Hematopoietic multipotent progenitor cell treated with erythropoietin and hydrocortisone succinate and interleukin-3 and kit ligand, for 6 days (in vitro differentiated cells): Measurements from ENCODE around the gene SVOP.
"Not testable (repeated sequence)": the region's sequence is repeated elsewhere in the genome, so short reads cannot be mapped to it uniquely, and the experiment has no call there.

ENCODE experiments used
- DNase-seq: peaks from one replicate; pipeline ENCODE4 v3.0.0-alpha.2; 2015

SVOP gene

DNA sequence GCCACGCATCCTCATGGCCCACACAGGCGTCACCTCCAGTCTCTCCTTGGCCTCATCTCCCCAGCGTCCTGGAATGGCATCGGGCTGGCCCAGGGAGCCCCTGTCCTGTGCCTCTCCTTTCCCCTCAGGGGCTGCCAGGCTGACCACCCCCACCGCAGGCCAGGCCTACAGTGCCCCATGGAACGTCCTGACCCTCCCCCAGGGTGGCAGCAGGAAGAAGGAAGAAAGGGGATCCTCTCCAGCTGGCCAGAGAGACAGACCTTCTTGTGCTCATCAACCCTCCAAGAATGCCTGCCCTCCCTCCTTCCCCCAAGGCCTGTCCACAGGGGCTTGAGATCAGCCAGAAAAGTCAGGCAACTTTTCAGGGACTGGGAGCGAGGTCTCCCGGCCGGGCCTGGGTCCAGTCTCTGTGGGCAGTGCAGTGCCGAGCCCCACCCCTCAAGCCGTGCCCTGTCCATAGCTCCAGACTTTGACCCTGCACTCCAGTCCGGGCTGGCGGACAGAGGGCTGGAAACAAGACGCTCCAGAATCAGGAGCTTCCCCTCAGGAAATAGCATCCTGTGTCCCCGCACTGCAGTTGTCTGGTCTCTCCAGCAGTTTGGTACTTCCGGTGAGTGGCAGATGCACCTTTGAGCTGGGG lies 141.1 kb downstream of the SVOP start, which contains the start of gene DAO:
TSS of gene DAO (plus strand) at position 478 of the 640 bp plus-strand sequence. CDS start 4,915 bp downstream, outside the sequence.
- DNase-seq = no peak

DNA sequence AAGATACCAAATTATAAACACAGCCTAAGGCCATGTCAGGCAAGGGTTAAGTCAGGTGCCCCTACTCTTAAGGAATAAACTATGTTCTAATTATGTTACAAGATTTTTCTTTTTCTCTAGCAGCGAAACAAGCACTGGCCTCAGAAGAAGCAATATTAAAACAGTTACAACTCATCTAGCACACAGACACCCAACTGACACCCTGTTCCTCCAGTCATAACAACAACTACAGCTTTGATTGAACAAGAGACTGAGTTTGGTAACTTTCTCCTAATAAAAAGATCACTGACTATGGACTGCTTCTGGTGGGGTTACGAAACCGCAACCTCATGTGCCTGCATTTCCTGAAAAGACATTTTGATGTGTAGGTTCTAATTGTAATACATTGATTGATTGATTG lies 144.3 kb downstream of the SVOP start:
- DNase-seq = no peak

GRCh38 chr12:108875682-108876361 lies 145.0 kb downstream of the SVOP start:
- no peak for DNase-seq

DNA sequence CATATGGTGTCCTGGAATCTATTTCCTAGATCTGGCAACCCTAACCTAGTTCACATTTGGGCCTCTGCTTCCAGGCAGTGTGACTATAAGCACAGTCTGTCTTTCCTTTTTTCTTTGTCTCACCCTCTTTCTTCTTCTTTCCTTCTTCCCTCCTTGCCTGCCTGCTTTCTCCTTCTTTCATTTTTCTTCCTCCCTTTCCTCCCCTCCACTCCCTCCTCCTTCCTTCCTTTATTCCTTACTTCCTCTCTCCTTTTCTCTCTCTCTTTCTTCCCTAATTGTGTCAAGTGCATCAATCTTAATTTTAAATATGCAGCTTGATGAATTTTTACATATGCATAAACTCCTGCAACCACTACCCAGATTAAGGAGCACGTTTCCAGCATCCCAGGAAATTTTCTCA lies 145.6 kb downstream of the SVOP start:
- no peak for DNase-seq

- no peak for DNase-seq
Measured at GRCh38 chr12:108868781-108869180, 152.1 kb downstream of the SVOP start.

DNA sequence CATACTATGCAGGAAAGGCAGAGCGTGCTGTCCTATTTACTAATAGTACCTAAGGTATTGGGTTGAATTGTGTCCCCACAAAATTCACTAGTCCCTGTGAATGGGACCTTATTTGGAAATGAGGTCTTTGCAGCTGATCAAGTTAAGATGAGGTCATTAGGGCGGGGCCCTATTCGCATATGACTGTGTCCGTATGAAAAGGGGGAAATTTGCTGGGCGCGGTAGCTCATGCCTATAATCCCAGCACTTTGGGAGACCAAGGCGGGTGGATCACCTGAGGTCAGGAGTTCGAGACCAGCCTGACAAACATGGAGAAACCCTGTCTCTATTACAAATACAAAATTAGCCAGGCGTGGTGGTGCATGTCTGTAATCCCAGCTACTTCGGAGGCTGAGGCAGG lies 154.8 kb downstream of the SVOP start:
- DNase-seq = not testable (repeated sequence)

GRCh38 chr12:108865169-108865568 lies 155.7 kb downstream of the SVOP start:
- DNase-seq = no peak

- DNase-seq = no peak
Measured at GRCh38 chr12:108862588-108862959, 158.3 kb downstream of the SVOP start.

DNA sequence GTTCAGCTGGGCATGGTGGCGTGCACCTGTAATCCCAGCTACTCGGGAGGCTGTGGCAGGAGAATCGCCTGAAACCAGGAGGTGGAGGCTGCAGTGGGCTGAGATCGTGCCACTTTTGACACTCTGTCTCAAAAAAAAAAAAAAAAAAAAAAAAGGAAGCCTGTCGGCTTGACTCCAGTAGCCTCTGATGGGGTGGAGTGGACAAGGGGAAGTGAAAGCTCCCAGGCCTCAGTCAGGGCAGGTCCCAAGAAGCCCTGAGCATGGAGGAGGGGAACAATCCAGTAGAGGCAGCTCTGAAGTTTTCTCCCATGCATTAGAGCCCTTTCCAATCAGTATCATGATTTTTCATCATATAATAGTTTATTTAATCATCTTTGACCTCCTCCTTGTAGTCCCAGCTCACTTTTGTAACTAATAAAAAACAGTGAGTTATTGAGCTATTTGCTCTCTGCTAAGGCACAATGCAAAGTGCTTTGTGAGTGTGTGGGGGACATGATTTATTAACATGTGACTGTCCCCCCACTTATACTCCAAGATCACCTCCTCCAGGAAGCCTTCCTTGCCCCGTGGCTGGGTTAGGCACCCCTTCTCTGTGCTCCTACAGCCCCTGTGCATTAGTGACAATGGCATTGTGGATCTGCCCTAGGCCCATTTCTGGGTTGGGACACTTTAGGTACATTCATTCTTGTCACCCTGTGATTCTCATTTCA lies 158.8 kb downstream of the SVOP start:
- peak; percentile 23 for DNase-seq

DNA sequence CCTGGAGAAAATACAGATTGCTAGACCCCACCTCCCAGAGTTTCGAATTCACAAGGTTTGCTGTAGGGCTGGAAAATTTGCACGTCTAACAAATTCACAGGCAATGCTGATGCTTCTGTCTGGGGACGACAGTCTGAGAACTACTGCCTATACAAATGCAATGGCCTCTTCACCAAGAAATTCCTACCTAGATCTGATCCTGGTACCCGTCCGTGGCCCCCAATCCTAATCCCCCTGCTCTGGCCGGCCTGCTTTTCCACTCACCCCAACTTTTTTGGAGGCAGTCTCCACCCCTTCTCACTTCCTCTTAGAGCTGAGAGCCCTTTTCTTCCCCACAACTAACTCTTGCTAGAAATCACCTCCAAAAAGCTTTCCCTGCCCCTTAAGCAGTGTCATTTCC lies 160.4 kb downstream of the SVOP start:
- no peak for DNase-seq

DNA sequence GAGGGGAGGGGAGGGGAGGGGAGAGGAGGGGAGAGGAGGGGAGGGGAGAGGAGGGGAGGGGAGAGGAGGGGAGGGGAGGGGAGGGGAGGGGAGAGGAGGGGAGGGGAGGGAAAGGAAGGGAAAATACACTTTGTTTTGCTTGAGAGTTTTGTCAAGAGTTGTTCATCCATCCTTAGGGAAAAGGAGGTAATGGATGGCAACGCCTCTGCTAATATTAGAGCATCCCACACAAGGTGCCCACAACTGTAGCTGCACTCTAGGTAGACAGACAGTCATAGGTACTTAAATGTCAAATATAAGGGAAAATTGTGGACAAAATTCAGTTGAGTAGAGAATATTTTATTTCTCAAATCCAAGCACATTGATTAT lies 161.0 kb downstream of the SVOP start:
- DNase-seq = no peak

- DNase-seq = not testable (repeated sequence)
Measured at GRCh38 chr12:108859141-108859922, 161.5 kb downstream of the SVOP start.

DNA sequence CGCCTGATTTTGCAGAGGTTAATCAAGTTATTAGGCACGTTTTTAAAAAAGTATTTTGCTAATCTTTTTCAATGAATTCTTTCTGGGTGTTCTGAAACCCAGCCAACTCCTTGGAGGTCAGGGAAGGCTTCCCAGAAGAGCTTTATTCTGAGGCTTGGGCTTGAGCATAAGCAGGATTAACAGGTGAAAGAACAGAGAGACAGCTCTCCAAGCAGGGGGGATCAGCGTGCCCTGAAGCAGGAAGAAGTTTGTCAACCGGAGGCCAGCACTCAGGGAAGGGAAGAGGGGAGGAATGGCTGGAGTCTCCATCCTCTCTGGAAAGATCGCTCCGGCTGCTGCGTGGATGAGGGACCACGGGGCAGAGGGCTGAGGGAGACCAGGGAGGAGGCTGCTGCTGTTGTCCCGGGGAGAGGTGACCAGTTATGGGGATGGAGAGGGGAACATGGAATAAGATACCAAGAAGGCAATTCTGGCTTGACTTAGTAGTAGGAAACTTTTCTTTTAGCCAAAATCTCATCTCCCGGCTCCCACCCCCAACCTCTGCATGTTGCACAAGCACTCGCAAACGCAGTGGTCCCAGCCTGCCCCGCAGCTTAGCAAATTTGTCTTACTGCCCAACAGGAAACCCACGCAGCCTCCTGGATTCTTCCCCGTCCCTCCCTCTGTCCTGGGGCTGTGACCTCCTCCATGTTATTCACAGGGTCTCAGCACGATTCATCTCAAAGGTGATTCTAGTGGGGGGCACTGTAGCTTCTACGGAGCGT lies 162.4 kb downstream of the SVOP start:
- no peak for DNase-seq
